Activated CD4-positive, CD25-positive, alpha-beta regulatory T cell treated with anti-CD3 and anti-CD28 coated beads, Interleukin-2, amount 50 U/mL, for 72 hours (primary cell): ENCODE data around the gene DTNB.

Source experiments
- DNase-seq: peaks from one replicate; pipeline ENCODE4 v3.0.0; 2021

DTNB gene

GRCh38 chr2:25361261-25362048 lies 311.9 kb downstream of the DTNB start:
- no peak for DNase-seq

DNA sequence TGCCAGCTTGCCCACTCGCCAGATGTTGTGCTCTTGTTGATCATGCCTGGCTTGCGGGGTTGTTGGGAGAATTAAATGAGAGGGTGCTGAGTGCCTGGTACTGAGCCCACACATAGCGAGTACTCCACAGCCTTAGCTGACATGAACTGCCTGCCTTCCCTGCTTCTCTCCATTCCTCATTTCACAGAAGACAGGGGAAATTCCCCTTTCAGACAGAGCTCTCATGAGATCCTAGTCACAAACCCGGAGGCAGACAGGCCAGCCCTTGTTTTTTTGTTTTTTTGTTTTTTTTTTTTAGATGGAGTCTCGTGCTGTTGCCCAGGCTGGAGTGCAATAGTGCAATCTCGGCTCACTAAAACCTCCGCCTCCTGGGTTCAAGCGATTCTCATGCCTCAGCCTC lies 314.5 kb downstream of the DTNB start:
- DNase-seq = no peak

DNA sequence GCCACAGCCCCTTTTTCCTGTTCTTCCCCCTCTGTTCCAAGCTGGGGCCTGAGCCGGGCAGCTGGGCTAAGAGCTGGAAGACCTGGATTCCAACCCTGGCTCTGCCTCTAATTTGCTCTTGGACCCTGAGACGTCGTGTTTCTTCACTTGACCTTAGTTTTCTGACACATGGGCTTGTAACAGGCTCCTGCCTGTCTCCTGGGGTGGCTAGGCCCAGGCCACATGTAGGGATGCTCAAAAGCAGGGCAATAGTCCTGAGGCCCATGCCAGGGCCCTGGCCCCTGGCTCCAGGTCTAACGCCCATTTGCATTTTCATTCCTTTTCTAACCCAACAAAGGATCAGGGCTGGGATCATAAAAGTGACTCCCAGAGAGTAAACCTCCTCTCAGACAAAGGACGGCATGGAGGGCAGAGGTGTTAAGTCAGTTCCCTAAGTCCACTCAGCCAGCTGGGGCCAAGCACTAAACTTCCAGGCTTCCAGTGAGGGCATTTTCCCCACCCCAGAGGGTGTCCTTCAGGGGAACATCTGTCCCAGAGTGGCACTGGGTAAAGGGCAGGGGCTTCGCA lies 315.0 kb downstream of the DTNB start:
- DNase-seq = no peak

DNA sequence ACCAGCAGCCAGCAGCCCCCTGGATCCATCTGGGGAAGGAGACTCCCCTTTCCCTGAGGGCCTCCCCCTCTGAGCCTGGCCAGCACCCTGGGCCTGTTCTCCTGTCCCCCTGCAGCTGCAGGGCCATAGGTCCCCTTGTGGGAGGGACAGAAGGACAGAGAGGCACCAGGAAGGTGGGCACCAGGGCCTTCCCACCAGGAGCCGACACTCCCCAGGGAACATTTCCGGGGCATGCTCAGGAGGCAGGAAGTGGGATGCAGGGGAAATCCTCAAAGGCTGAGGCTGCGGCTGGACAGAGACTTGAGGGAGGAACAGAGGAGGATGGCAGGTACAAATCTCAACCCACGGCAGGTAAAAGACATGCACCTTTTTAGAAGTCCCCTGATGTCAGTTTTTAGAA lies 317.3 kb downstream of the DTNB start:
- no peak for DNase-seq

DNA sequence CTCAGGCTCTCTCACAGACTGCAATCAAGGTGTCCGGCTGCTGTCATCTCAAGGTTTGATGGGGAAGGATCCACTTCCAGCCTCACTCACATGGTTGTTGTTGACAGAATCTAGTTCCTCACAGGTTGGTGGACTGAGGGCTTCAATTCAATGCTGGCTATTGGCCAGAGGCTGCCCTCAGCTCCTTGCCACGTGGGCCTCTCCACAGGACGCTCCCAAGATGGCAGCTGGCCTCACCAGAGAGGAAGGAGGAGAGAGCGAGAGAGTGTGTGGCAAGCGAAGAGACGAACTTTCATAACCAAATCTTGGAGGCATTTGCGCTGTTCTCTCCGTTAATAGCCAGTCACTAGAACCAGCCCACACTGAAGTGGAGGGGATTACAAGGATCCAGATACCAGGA lies 318.1 kb downstream of the DTNB start:
- no peak for DNase-seq

- no peak for DNase-seq
Measured at GRCh38 chr2:25354116-25354515, 319.3 kb downstream of the DTNB start.

- no peak for DNase-seq
Measured at GRCh38 chr2:25349397-25349796, 324.0 kb downstream of the DTNB start.

GRCh38 chr2:25347846-25348245 lies 325.5 kb downstream of the DTNB start:
- DNase-seq = no peak

- DNase-seq = no peak
Measured at GRCh38 chr2:25347205-25347815, 326.1 kb downstream of the DTNB start.

DNA sequence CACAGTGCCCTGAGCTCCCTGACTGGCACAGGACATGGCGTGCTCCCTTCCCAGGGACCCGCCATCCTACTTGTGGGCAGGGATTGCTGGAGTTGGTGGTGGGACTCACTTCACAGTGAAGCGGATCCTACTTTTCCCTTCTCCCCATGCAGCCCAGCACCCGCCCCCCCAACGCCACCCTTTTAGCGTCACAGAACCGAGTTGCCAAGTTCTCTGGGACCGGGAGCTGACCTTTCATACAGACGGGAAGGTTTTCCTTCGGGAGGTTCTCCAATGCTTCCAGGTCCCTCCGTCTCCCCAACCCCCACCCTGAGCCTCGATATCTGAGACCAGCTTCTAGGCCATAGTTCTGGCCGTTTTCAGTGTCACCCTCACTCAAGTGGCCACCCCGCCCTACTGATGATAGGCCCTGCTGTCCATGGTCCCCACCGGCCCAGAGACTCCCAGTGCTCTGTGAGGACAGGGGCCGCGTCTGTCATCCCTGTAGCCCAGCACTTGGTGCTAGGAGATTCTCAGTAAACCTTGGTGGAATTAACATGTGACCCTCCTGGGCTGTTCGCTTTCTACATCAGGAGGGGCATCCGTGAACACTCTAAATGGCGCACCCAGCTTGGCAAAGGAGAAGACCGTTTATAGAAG lies 330.1 kb downstream of the DTNB start:
- no peak for DNase-seq

DNA sequence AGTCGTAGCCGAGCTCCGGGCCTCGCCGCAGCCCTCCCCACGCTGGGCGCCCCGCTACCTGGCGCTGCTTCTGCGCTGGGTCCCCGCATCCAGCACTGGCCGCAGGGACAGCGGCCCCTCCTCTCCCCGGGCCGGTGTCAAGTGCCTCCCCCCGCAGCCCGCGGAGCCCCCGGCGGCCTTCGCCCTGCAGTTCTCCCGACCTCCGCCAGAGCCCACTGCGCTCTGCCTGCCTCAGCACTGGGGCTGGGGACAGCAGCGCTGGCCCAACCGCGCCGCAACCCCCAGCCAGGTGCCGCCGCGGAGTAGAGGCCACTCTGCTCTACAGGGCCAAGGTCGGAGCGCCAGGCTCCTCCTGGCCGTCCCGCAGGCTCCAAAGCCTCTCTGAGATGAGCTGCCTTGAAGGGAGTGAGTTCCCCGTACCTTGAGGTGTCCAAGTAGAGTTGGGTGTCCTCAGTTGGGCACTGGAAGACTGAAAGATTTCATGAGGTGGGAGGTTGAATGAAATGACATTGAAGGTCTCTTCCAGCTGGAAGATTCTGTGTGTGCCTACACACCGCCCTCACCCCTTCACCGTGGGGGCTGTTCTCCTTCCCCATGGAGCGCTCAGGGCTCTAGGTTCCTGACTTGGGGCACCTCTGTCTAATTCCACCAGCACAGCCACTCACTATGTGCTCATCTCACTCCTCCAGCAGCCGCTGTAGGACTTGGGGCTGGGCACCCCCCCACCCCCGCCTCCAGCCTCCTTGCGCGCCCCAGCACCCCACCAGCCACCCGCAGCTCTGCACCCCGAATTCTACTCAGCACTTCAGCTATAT lies 330.8 kb downstream of the DTNB start:
- DNase-seq = peak; percentile 83

- peak; percentile 63 for DNase-seq
Measured at GRCh38 chr2:25341753-25342371, 331.5 kb downstream of the DTNB start, which contains the start of gene DNMT3A. TSS of gene DNMT3A (minus strand) at chr2:25341925. CDS start at chr2:25313984, 27,941 bp downstream.

DNA sequence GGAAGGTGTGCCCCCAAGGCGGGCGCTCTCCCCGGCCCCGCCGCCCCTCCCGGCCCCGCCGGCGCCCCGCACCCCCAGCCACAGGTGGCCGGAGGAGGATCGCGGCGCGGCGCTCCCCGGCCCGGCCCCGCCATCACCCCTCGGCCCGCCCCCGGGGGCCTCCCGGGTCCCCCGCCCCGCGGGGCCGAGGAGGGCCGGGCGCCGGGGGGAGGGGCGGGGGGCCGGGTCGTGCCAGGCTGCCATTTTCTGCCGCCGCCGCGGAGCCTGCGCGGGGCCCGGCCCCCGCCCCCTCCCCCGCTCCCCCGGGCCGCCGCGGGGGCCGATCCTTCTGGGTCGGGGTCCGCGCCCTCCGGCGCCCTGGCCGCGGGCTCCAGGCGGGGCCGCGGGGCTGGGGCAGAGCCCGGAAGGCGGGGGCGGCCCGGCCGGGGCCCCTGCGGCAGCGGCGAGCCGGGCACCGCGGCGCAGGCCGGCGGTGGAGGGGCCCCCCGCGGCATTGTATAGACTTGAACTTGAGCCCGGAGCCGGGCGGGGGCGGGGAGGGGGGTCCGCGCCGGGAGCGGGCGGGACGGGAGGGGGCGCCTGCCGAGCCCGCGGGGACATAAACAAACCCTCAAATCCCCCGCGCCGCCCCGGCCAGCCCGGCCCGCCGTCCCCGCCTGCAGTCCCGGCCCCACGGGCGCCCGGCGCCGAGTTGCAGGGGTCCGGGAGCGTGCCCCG lies 332.2 kb downstream of the DTNB start:
- DNase-seq = peak; percentile 44

DNA sequence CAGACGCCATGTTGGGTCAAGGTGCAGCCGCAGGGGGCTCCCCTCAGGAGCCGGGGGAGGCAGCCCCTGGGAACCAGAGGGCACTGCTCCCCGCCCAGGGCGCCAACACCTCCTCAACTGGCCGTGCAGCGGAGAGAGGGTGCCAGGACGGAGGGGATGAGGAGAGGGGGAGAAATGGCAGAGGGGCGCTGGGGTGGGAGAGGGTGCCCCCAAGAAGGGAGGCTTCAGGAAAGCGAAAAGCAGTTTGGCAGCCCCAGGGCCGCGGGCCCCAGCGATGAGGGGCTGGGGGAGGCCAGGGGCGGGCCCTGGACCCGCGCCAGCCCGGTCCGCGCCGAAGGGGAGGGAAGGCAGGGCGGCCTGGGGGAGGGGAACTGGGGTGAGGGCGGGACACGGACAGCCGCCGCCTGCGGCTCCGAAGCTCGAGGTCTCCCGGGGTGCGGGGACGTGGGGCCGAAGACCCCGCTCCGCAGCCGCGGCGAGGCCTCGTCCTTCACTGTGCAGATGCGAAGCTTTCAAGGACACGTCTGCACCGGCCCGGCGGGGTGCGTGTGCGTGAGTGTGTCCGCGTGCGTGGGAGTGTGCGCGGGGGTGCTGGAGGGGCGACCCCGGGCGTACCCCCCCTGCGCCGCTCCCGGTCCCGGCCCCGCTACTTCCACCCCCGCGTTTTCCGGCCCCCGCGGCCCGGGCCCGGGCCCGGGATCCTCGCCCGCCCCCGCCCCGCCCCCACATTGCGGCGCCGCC lies 333.0 kb downstream of the DTNB start:
- no peak for DNase-seq

DNA sequence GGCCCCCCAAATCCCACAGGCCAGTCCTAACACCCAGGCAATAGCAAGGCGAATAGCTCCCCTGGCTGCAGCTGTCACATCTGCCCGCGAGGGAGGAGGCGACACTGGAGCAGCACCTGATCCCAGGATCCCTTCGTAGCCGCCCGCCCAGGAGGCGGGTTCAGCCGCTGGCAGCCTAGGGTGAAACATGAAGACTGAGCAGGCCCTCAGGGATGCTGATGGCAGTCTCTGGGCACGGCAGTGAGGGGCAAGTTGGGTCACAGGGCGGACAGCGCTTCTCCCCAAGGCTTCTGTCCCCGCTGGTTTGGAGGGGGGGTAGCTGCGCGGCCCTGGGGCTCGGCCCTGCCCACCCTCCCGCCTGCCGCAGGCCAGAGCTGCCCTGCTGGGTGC lies 333.6 kb downstream of the DTNB start:
- no peak for DNase-seq

DNA sequence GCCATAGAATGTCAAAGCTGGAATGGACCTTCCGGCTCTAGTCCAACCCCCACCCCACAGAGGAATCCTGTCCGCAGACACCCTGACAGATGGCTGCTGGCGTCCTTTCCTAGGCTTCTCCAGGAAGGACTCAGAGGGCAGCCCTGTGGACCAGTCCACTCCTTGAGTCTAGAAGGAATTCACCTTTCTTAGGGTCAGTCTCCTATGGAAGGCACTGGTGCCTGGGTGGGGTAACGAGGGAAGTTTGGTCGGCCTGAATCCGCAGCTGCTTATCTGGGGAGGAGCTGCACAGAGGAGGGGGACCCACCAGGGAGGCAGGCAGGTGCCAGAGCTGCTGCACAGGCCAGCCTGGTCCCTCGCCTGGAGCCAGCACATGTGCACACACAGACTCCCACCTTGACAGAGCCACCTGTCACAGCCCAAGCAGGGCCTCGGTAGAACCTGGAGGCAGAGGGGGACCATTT lies 334.1 kb downstream of the DTNB start:
- no peak for DNase-seq

GRCh38 chr2:25338401-25338800 lies 335.0 kb downstream of the DTNB start:
- no peak for DNase-seq

- DNase-seq = no peak
Measured at GRCh38 chr2:25337891-25338290, 335.5 kb downstream of the DTNB start.

- no peak for DNase-seq
Measured at GRCh38 chr2:25337276-25337675, 336.1 kb downstream of the DTNB start.

DNA sequence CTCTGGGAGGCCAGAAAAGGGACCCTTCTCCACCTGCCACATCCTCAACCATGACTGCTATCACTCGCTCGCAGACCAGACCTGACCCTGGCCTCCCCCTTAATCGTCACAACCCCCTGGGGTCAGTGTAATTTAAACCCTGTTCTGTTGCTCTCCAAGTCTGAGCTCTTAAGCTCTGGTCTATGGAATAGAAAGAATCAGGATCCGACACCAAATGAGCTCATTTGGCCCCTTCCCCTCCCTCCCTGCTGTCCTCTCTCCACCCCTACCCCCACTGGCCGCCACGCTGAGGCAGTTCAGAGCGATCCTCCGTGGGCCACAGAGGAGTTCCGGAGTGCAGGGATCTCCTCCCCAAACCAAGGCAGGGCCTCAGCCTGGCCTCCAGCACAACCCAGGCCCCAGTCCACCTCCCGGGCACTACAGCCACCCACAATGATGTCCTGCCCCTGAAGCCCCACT lies 337.0 kb downstream of the DTNB start:
- DNase-seq = no peak

- DNase-seq = no peak
Measured at GRCh38 chr2:25335971-25336370, 337.4 kb downstream of the DTNB start.
